HK-2 (cell line): Measurements from ENCODE around the gene TOE1.
"Not testable (repeated sequence)": the region's sequence is repeated elsewhere in the genome, so short reads cannot be mapped to it uniquely, and the experiment has no call there.

Source experiments
- DNase-seq: peaks from one replicate; pipeline ENCODE4 v3.0.0-alpha.2; 2018; ENCODE audit not compliant: unreplicated experiment

The TOE1 gene

GRCh38 chr1:45339789-45340558, at the start of gene TOE1, which contains the start of gene MUTYH:
TSS of gene TOE1 (plus strand) at chr1:45340170. CDS start at chr1:45340253, 83 bp downstream.
TSS of gene MUTYH (minus strand) at chr1:45340440. CDS start at chr1:45334505, 5,935 bp downstream.
- peak; percentile 97 for DNase-seq

GRCh38 chr1:45291002-45291401, 49.0 kb upstream of the TOE1 start:
- not testable (repeated sequence) for DNase-seq

- DNase-seq = no peak
These were observed 48.3 kb upstream of the TOE1 start for GRCh38 chr1:45291716-45292115.

- DNase-seq = no peak
These were observed 42.2 kb upstream of the TOE1 start for GRCh38 chr1:45297666-45298356.

GRCh38 chr1:45299296-45299695, 40.7 kb upstream of the TOE1 start:
- DNase-seq = no peak

- DNase-seq = peak; percentile 30
These were observed 39.8 kb upstream of the TOE1 start for GRCh38 chr1:45299981-45300668.

GRCh38 chr1:45300669-45300997, 39.3 kb upstream of the TOE1 start:
- no peak for DNase-seq

GRCh38 chr1:45302505-45303150, 37.3 kb upstream of the TOE1 start:
- DNase-seq = no peak

- peak; percentile 99 for DNase-seq
These were observed 36.3 kb upstream of the TOE1 start for GRCh38 chr1:45303520-45304310.

- DNase-seq = peak; percentile 31
These were observed 35.5 kb upstream of the TOE1 start for GRCh38 chr1:45304311-45305081.

GRCh38 chr1:45305231-45305630, 34.7 kb upstream of the TOE1 start:
- DNase-seq = no peak

GRCh38 chr1:45306319-45306718, 33.7 kb upstream of the TOE1 start:
- DNase-seq = no peak

- DNase-seq = no peak
These were observed 33.1 kb upstream of the TOE1 start for GRCh38 chr1:45306905-45307304.

- DNase-seq = no peak
These were observed 25.7 kb upstream of the TOE1 start for GRCh38 chr1:45314266-45314665.

GRCh38 chr1:45317166-45317565, 22.8 kb upstream of the TOE1 start:
- no peak for DNase-seq

- no peak for DNase-seq
These were observed 20.2 kb upstream of the TOE1 start for GRCh38 chr1:45319761-45320160.

GRCh38 chr1:45321444-45321843, 18.5 kb upstream of the TOE1 start:
- DNase-seq = no peak

- DNase-seq = no peak
These were observed 17.4 kb upstream of the TOE1 start for GRCh38 chr1:45322486-45323040.

GRCh38 chr1:45325851-45326506, 14.0 kb upstream of the TOE1 start:
- no peak for DNase-seq
